HK-2 (cell line): ENCODE measurements around the gene RAB44.

ENCODE experiments used
- DNase-seq: peaks from one replicate; pipeline ENCODE4 v3.0.0-alpha.2; 2018; ENCODE audit not compliant: unreplicated experiment

RAB44 gene

DNA sequence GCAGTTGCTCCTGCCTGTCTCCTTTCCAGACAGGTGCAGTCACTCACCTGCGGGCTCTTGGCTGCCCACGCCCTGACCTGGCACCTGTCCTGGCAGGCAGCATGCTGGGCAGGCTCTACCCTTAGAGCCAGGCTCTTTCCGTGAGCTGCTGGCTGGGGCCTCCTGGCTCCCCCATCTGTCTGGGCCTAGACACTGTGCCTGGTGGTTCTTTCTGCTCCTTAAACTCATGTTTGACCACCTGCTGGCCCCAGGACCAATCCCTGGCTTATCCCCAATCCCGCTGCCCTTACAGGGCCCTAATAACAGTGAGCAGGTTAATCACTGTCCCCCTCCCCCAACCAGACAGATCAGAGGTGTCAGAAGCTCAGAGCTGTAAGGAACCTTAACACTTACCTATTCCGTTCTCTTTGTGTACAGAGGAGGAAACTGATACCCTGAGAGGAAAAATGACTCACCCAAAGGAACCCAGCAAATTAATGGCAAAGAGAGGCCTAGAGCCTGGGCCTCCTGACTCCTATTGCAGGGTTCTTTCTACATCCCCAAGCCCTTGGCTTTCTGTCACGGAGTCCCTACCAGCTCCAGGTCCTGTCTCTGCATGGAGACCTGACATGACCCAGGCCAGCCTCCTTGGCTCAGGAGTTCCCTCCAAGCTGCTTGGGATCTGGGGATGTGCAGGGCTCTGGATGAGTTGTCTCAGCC, 54.7 kb downstream of the RAB44 start:
- DNase-seq = no peak

DNA sequence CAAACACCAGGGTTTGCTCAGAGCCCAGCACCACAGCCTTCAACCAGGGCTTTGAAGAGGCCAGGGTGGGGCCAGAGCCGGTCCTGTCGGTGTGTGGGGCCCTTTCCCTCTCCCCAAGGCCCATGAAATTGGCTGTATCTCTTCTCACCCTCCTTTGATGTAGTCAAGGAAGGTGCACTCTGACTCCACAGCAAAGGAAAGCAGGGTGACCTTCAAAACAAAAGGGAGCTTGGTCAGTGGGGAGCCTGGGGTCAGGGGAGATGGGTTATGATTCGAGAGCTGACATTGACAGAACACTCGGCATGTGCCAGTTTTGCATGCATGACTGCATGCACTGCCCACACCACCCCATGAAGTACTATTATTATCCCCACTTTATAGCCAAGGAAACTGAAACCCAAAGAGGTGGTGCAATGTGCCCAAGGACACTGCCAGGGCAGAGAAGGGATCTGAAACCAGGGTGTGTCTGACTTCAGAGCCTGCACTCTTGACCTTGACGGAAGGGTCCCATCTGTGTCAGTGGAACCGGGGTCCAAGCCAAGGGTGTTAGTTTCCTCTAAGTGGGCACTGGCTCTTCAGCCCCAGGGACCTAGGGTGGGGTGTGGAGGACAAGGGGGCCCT, 55.4 kb downstream of the RAB44 start:
- no peak for DNase-seq

DNA sequence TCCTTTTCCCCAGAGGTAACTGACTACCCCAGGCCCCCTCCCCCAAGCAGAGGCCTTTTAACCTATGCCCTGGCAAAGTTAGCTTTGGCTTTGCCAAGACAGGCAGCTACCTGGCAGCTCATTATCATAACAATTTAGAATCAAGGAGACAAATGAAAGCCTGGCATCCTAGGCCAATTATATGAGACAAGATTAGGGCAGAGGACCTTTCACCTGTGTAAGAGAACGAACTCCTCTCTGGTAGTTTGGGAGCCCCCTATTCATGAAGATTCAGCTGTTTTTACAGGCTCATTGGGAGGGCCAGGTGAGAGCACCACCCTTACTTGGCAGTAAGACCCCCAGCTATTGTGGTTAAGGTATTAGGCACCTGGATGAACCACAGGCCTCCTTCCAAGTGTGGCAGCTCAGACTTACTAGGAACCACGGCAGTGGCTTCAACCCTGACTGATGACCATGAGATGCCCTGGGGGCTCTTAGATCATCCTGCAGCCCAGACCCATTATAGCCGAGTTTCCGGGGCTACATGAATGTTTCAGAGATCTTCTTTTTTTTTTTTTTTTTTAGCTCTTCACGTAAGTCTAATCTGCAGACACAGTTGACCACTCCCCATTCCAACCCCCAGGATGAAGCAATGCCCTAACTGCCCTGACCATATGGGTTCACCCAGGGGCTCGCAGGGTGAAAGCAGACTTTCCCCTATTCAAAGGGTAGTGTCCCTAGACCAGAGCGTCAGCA, 56.2 kb downstream of the RAB44 start:
- no peak for DNase-seq

DNA sequence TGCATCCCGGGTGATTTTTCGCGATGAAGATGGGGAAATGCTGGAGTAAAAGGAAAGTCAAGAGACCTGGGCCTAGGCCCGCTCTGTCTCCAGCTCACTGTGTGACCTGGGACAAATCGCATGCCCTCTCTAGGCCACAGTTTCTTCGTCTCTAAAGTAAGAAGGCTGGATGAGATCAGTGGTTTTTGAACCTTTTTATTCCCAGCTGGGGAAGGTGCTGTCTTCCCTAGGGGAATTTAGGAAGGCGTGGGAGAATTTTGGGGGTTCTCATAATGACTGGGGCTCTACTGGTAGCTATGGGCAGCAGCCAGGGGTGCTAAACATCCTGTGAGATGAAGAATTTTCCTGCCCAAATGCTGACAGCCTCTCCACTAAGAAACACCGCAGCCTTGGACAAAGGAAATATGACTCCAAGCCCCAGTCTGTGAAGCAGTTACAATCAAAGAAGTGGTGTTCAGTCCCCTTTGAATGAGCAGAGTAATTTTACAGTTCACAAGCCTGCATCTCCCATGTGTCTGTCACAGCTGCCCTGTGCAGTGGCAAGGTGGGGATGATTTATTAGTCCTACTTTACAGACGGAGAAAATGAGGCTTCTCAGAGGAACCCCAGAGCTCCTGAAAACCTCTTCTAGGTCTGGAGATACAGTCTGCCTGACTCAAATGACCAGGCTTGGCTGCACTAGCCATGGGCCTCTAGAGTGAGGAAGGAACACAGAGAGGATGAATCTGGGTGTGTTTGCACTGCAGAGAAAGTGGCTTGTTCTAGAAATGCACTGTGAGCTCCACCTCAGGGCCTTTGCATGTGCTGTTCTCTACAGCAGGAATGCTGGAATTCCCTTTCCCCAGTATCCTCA, 57.2 kb downstream of the RAB44 start:
- DNase-seq = no peak

DNA sequence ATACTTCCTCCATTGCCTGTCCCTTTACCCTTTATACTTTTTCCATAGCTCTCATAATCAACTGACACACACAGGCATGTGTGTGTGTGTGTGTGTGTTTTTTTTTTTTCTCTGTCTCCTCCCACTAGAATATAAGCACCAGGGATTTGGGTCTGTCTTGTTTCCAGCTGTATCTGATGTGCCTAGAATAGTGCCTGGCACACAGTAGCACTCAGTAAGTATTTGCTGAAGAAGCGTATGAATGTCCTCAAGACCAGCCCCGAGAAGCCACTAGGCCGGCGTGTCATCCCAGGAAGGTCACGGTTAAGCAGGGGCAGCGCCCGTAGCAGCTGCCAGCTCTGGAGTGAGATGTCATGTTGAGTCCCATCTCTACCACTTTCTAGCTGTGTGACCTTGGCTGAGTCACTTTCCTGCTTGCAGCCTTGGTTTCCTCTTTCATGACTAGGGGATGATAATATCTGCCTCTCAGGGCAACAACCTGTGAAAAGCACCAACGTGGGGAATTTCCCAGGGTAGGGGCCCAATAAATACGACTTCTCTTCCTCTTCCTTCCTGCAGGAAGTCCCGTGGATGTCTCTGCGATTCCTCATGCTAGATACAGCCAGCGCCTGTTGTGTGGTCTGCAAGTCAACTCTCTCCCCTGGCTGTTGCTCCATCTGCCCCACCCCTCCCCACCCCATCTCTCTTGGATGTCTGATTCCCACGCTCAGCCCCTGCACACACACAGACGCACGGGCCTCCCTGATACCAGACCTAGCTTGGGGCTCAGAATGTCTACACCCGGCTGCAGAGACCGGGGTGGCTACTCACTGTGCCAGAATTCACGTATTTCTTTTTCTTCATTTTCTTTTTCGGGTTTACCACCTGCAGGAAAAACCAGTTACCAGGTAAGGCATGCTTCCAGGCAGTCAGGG, 58.1 kb downstream of the RAB44 start:
- peak; percentile 46 for DNase-seq

DNA sequence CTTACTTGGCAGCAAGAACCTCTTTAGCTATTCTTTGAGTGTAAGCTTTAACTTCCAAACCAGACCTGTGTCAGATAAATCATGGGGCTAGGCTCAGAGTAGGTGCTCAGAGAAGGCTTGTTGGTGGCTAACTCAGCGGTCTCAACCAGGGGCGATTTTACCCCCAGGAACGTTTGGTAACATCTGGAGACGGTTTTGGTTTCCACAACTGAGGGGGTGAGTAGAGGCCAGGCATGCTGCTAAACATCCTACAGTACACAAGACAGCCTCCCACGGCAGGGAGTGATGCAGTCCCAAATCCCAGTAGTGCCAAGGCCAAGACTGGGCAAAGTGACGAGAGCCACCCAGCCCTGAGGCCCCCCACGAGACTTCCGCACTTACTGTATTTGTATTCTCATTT, 59.2 kb downstream of the RAB44 start:
- DNase-seq = no peak

DNA sequence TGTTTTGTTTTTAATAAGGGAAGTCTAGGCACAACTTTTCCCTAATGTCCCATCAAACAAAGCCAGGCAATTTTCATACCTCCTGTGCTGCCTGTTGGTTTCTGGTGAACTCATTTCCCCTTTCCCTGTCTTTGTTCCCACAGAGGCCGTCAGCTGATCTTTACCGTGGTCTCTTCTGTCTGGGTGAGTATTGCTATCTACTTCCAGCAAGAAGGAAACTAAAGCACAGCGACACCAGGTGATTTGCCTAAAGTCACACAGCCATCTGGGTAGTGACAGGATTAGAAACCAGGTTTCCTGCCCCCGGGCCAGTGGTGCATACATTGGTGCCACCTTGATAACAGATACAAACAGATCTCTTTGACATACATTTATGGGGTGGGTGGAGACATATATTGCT, 59.6 kb downstream of the RAB44 start:
- DNase-seq = no peak

DNA sequence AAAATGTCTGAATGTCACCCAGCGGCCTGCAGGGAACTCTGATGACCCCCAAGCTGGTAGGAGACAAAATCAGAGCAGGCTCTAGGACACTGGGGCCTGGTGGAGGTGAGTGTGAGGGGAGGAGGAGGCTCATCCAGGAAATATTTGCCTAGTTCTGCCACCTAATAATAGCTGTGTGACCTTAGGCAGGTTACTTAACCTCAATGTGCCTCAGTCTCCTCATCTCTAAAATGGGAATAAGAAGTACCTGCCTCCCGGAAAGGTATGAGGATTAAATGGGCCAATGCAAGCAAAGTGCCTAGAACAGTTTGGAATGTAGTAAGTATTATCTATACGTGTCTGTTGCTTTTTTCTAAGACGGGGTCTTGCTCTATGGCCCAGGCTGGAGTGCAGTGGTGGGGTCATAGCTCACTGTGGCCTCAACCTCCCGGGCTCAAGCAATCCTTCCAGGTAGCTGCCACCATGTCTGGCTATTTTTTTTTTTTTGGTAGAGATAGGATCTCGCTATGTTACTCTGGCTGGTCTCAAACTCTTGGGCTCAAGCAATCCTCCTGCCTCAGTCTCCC, 60.4 kb downstream of the RAB44 start:
- DNase-seq = no peak

DNA sequence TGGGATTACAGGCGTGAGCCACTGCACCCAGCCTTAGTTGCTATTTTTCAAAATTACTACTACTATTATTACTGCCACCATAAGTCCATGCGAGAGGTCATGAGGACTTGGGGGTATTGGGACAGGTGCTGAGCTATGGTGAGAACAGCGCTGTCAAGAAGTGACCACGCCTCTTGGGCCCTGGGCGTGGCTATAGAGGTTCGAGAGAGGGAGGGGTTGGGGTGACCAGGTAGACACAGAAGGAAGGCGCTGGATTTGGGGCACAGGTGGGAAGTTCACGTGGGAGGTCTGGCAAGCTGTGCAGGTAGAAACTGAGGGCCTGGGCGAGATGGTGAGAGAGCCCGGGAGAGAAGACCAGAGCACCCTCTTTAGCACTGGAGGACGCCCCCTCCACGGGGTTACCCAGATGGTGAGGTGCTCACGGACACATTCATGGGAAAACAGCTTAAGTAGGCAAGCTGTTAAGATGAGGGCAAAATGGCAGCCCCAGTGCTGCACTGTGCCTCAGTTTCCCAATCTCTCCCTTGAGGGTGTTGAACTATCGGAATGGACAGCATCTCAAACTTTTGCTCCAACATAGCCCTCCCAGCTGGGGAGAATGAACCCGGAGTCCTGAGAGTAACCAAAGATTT, 61.0 kb downstream of the RAB44 start:
- DNase-seq = no peak

DNA sequence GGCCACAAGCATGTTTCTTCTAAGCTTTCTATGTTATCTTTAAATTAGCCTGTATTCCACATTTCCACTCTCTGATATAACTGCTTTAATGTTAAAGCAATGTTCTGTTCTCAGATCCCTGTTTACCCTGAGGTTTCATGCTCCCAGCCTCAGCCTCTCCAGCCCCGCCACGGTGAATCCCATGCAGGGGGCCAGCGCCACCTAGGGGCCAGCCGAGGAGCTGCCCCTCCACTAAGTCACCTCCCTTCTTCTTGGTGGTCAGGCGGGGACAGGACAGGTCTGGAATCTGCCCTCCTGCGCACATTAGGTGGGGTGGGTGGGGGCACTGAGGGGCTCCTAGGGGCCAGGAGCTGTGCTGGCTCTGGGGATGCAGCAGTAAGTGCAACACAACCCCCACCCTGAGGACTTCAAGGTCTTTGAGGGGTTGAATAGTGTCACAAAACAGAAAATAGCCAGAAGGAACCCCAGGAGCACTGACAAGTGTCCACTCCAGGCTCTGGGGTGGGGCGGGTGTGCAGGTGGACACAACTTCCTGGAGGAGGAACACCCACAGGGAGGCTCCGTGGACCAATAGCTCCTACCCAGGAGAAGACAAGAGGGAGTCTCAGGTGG, 61.6 kb downstream of the RAB44 start:
- DNase-seq = peak; percentile 76

DNA sequence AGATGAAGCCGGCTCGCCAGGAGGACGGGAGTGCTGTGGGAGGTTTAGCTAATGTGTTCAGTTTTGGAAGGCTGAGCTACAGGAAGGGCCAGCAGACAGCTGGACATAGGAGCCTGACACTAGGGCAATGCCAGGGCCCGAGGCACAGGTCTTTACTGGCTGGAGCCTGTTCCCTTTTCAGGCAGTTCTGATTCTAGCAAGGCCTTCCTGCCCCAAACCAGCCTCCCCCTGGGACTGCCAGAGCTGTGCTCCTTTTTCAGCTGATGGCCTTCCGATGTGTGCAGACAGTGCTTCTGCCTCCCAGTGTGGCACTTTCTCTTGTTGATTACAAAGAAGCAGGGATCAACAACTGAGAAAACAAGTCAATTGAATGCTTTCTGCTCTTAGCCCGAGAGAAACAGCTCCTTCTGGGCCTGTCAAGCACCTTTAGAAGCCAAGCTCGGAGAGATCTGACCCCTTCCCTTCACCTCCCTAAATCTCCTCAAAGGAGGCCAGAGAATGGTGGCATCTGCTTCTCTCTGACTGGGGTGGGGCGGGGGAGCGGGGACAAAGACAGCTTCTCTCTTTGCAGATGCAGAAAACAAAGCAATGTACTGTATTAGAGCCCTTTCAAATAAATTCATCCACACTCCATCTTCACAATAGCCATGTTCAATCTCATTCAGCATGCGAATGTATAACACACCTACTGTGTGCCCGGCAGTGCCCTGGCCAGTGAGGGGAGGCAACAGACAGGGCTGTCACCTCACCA, 63.2 kb downstream of the RAB44 start:
- no peak for DNase-seq

DNA sequence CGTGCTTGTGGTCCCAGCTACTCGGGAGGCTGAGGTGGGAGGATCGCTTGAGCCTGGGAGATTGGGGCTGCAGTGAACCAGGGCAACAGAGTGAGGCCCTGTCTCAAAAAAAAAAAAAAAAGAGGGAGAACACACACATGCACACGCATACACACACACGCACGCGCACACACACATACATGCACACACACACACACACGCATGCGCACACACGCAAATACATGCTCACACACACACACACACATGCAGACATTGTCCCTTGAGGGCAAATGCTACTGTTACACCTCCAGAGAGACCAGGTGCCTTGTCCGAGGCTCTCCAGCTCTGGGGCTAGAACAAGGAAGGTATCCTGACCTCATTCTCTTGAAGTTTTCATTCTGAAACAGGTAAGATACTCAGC, 64.5 kb downstream of the RAB44 start:
- no peak for DNase-seq

DNA sequence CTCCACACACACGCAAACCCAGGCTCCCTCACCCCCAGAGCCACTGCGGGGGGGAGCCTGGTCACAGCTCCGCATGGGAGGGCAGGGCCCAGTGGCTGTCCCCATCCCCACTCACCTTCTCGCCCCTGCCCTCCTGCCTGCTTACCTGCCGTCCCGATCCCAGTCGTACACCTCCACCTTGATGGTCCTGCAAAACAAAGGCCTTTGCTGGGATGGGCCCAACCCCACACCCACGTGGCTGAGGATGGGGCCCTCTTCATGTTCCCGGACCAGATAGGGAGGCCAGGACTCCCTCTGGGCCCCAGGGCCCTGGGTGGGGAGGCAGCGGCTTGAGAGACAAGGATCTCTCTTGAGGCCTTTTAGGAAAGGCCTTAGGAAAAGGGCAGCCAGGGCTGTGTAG, 67.6 kb downstream of the RAB44 start:
- DNase-seq = no peak

DNA sequence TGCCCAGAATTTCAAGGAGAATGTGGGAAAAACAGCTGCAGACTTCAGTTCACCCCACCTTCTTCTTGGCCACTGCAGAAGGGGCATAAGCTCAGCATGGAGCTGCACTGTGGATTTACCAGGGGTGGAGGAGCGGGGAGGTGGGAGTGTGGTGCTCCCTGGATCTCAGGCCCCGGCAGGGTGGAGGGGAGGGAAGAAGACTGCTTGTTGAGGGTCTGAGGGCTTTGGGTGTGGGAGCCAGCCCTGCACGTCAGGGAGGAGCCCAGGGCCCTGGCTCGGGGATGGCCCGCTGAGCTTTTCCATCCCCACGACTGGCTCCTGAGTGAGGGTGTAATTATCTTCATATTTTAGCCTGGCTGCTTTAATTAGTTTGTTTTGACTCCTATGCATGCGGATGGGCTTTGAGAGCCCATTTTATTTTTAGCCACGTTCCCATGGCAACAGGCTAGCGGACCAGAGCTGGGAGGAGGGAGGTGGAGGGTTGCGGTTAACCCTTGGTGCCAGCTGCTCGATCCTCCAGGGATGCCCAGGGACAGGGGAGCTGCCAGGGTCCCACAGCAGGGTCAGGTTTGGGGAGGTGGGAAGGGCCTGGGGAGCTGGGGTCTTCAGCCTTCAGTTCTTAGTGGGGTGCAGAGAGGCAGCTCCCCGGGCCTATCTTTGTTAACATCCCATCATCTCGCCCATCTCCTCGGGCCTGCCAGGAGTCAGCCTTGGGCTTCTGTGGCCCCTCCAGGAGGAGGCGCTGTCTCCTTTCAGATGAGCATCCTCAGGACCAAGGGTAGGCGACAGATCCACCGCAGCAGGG, 68.2 kb downstream of the RAB44 start:
- peak; percentile 74 for DNase-seq

DNA sequence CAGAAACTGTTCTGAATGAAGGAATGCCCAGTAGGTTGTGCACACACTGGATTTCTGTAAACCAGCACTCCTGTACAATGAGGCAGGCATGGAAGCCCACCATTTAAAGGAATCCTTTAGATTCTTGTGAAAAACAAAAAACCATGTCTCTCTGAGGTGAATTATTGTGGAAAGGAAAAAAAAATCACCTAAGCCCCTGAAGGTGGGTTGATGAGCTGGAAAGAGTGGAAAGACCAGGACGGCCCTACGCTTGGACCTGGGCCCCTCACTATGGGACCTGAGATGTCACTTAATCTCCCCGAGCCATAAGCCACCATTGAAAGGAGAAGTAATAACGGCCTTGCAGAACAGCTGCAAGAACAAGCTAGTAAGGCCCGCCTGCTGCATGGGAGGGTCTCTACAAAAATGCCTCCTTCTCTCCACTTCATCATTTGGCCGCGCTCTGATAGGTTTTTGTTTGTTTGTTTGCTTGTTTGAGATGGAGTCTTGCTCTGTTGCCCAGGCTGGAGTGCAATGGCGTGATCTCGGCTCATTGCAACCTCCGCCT, 68.8 kb downstream of the RAB44 start:
- DNase-seq = no peak

DNA sequence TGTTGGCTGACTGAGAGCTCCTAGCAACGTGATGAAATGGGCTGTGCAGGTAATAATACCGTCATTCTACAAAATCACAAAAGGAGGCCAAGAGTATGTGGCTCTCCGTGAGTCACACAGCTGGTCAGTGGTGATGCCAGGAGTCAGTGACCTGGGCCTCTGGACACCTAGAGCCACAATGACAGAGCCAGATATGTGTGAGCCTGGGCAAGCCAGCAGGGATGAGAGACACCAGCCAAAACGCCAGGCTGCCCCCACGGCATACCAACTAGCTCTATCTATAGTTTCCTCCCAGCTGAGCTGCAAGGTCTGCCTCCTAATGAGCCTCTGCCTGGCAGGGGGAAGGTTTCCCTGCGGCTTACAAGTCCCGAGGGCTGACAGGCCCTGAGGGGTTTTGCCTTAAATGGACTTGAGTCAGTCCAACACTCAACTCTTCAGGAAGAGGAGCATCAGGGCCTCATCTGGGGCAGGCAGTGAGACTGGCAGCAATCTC, 71.6 kb downstream of the RAB44 start:
- DNase-seq = no peak

DNA sequence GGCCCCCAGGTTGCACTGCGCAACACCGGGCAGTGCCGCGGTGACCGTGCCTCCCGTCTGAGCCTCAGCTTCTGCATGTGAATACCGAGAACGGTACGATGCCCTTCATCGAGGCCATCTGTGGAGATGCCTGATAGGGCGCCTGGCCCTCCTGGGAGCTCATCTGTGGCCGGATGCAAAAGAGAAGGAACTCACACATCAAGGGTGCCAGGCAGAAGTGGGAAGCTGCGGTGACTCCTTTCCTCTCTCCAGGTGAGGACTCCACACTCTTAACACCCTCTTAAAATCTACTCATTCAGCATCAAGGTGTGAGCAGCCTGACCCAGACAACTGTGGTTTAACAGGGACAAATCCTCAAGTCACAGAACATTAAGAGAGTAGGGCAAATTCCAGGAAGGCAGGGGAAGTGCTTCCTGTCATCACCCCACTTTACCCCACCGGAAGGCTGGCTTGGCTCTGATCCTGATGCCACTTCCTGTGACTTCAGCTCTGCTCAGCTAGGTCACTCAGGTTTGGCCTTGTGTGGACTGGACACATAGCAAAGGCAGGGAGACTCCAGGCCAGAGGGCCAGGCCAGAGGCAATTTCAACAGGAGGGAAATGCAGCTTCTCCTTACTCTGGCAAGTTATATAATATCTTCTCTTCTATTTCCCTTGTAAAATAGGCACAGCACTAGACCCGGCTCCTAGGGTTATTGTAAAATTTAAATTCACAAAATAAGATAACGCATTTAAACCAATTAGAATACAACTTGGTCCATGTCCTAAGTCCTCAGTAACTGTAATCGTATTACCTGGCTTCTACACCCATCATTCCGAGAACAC, 72.3 kb downstream of the RAB44 start:
- DNase-seq = peak; percentile 73
